Measurements from ENCODE around the gene TMEM100.
"Not testable (repeated sequence)": the region's sequence is repeated elsewhere in the genome, so short reads cannot be mapped to it uniquely, and the experiment has no call there.

TMEM100 gene

DNA sequence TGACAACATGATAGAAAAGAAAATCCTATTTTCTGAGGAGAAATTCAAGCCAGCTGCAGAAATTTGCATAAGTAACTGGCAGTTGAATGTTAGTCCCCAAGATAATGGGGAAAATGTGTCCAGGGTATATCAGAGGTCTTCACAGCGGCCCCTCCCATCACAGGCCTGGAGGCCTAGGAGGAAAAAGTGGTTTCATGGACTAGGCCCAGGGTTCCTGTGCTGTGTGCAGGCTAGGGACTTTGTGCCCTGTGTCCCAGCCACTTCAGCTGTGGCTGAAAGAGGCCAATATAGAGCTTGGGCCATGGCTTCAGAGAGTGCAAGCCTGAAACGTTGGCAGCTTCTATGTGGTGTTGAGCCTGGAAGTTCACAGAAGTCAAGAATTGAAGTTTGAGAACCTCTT is 35.6 kb downstream of the TMEM100 start:
- no peak for DNase-seq (ENCODE audit: low spot score)

DNA sequence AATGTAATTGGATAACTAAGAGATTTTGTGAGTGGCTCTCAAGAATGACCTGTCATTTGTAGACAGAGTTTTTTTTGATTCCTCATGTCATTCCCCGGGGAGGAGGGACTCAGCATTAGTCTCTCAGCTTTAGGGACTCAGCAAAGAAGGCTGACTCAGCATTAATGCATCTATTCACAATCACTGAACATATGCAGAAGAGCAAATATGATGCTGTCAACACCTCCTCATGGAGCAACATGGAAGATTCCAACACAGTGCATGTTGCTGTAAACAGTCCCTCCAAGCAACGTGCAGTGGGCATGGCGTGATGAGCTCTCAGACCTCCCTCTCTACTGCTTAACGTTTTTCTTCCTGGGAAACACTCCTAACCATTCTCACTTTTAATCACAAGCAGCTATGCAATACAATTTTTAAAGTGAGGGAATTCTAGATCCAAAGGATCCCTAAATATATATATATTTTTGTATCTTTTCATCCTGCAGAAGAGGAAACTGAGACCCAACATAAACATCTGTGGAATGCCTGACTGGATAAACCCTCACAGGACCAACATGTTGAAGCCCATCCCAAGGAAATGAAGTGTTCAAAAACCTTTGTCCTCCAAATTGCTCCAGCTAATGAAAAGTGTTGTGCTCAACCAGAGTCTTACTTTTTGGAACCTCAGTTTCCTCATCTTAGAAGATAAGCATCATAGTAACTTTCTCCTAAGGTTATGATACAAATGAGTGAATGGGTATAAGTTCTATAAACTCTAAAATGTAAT is 38.9 kb downstream of the TMEM100 start:
- no peak for DNase-seq (ENCODE audit: low spot score)

DNA sequence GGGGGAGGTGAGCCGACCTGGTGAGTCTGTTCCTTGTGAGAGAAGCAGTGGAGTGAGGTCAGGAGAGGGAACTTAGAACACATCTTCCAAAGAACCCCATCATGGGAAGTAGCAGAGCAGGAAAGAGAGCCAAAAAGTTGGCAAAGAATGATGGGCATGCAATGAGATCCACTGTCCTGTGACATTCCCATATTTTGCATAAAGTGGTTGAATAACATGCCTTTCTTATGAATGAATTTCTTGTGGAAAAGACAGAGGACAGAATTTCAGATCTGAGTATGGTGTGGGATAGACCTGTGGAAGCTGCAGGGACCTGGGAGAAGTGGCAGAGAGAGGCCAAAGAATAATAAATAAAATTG is 41.3 kb downstream of the TMEM100 start:
- no peak for DNase-seq (ENCODE audit: low spot score)

DNA sequence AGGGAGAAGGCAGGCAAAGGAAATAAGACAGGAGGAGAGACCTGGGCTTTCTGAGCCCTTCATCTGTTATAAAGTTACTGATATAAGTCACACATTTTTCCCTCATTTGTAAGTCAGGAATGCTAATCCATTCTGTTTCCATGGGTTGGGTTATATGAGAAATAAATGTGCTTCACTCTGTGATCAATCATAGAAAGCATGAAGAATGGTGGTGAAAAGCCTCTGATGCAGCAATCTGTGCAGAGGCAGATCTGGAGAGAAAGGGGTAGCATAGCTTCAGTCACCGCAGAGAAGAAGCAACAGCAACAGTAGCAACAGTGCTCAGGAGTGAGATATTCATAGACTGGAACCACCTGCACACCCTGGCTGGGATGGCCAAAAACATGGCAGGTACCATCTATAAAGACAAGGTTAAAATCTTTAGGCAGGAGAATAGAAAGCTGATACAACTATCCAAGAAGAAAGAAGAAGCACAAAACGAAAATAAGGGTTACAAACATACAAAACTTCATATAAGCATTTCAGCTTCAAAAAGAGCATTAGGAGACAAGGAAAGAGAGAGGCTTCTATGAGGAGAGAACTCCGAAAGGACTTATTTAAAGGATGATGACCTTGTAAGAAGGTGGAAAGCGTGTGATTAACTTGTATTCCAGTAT is 41.9 kb downstream of the TMEM100 start:
- DNase-seq (ENCODE audit: low spot score): no peak

DNA sequence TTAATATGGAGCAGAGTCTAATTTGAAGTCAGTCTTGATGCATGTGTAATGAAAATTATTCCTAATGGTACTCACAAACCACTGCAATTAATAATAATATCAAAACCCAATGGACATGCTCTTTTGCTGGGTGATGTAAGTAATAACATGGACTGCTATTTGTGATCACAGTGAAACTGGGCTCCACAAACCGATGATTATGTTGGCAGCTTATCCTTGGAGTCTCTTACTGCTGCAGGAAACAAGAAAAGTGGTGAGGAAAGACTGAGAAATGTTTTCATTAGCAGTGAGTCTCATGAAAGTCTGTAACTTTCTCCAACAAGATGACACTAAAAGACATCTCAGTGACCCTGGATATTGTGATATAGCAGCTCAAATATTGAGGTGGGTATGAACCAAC is 45.2 kb downstream of the TMEM100 start:
- no peak for DNase-seq (ENCODE audit: low spot score)

DNA sequence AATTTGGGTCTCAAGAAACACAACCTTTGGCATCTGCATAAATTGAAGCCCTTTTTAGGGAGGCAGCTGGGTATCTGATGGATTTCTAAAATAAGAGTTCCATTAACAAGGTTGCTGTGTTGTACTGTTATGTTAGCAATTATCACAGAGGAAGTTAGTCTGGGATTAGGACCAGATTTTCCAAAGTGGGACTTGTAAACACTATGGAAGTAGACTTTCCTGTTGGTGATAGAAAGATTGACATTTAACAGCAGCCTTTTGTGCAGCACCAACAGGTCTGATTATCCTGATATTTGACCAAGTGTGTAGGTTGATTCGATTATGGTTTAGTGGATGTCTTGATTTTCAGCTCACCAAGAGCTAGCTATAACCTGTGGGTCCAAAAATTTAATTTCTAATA is 46.4 kb downstream of the TMEM100 start:
- no peak for DNase-seq (ENCODE audit: low spot score)

DNA sequence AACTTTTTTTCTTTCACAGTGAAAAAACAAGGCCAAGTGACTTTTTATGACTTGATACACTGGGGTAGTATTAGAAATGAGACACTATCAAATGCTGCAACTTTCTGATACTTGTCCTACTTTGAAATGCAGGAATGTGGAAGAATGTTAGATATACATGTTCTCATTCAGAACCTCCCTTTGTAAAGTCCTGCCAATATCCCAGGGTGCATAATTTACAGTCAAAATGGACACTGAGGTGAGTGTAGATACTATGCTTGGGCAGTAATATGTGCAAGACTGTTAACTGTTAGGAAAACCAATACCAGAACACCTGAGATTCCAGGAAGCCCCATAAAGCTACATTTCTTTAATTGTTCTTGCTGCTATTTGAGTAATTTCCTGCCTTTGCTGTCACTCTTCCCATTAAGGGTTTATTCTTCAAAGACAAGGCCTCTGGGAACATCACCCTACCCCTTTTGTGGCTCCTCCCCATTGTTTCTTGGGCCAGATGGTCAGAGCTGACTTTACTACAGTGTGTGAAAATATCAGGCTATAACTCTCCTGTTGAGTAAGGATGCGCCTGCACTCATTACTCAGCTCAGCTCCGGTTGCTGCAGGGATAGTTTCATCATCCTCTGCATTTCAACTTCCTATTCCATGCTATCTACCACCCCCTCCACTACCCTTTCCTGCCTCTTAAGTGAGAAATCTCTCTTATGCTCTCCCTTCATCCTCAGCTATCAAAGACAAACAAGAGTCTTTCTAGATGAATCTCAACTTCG is 48.7 kb downstream of the TMEM100 start:
- DNase-seq (ENCODE audit: low spot score): no peak

DNA sequence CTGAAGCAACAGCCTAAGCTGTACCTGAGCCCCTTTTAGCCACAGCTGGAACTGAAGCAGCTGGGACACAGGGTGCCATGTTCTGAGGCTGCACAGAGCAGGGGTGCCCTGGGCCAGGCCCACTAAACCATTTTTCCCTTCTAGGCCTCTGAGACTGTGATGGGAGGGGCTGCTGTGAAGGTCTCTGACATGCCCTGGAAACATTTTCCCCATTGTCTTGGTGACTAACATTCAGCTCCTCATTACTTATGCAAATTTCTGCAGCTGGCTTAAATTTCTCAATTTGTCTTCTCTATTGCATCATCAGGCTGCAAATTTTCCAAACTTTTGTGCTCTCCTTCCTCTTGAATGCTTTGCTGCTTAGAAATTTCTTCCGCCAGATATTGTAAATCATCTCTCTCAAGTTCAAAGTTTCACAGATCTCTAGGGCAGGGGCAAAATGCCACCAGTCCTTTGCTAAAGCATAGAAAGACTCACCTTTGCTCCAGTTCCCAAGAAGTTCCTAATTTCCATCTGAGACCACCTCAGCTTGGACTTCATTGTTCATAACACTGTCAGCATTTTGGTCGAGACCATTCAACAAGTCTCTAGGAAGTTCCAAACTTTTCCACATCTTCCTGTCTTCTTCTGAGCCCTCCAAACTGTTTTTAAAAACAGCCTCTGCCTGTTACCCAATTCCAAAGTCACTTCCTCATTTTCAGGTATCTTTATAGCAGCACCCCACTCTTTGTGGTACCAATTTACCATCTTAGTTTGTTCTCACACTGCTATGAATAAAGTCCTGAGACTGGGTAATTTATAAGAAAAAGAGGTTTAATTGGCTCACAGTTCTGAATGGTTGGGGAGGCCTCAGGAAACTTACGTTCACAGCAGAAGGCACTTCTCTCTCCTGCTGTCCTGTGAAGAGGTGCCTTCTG is 49.8 kb downstream of the TMEM100 start:
- DNase-seq (ENCODE audit: low spot score): no peak

DNA sequence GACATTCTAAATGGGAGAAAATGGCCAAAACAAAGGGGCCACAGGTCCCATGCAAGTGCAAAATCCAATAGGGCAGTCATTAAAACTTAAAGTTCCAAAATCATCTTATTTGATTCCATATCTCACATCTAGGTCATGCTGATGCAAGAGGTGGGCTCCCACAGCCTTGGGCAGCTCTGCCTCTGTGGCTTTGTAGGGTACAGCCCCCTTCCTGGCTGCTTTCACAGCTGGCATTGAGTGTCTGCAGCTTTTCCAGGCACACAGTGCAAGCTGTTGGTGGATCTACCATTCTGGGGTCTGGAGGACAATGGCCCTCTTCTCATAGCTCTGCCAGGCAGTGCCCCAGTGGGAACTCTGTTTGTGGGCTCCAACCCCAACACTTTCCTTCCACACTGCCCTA is 50.7 kb downstream of the TMEM100 start:
- DNase-seq (ENCODE audit: low spot score): not testable (repeated sequence)
